Posterior vena cava (tissue), 2 donors: ENCODE measurements around the gene SMTNL2. TPM values are rescaled to one million over a fixed set of nuclear protein-coding genes. Genes with fewer than 3 reads are reported as not detected.

ENCODE experiments used
- DNase-seq: peaks from one replicate; pipeline ENCODE4 v3.0.0-alpha.2; 2020; ENCODE audit warnings: low spot score
- intact Hi-C, 2 donors: fragments of 100-400 bp; cut with DNase I; formaldehyde crosslinking; loops; one replicate each; pipeline versions ENCODE4 v1.14.1 to v1.14.2; 2022 to 2023
- total RNA-seq, 2 donors: library from RNA; stranded (reverse); fragmentation: NEBNext Ultra II Directional; extraction: Animal tissue kit (Norgen Biotek cat#: 25700); gene quantifications; one replicate each; pipeline ENCODE4 v1.2.1, GENCODE V29; 2021
- donor health status: DM: yes; HTN: yes; CAD: no.
- donor health status: DM: yes; HTN: yes; CAD: no.

The SMTNL2 gene
- total RNA-seq, 2 donors from 2014 or later: 2.0 to 3.0 TPM

- DNase-seq: no peak
- intact Hi-C loops: loop anchor here in 1 of 2 donors (5.0 kb wide), 1 partner anchor 116 kb away; no protein-coding TSS in a partner anchor
Observed at GRCh38 chr17:4543557-4544026, 40.7 kb upstream of the SMTNL2 start.

GRCh38 chr17:4544135-4544950, 40.0 kb upstream of the SMTNL2 start:
- intact Hi-C loops: loop anchor here in 1 of 2 donors (5.0 kb wide), 1 partner anchor 117 kb away; no protein-coding TSS in a partner anchor
- no peak for DNase-seq

GRCh38 chr17:4544951-4545216, 39.4 kb upstream of the SMTNL2 start:
- peak; percentile 72 for DNase-seq
- intact Hi-C loops: loop anchor here in 1 of 2 donors (5.0 kb wide), 1 partner anchor 118 kb away; no protein-coding TSS in a partner anchor

- no peak for DNase-seq
- intact Hi-C loops: no loop called here
Observed at GRCh38 chr17:4545217-4545951, 38.9 kb upstream of the SMTNL2 start.

- DNase-seq: no peak
- intact Hi-C loops: no loop called here
Observed at GRCh38 chr17:4547118-4547906, 37.0 kb upstream of the SMTNL2 start.

GRCh38 chr17:4548061-4548461, 36.3 kb upstream of the SMTNL2 start:
- peak; percentile 76 for DNase-seq

GRCh38 chr17:4548721-4549531, 35.4 kb upstream of the SMTNL2 start:
- intact Hi-C loops: no loop called here

More at GRCh38 chr17:4548061-4548461, 36.3 kb upstream of the SMTNL2 start:
- intact Hi-C loops: no loop called here

GRCh38 chr17:4549781-4550533, 34.4 kb upstream of the SMTNL2 start:
- intact Hi-C loops: no loop called here
- DNase-seq: peak; percentile 65

More at GRCh38 chr17:4548721-4549531, 35.4 kb upstream of the SMTNL2 start:
- peak; percentile 62 for DNase-seq

- intact Hi-C loops: no loop called here
- peak; percentile 56 for DNase-seq
Observed at GRCh38 chr17:4550534-4551039, 33.7 kb upstream of the SMTNL2 start.

GRCh38 chr17:4551141-4551540, 33.2 kb upstream of the SMTNL2 start:
- DNase-seq: peak; percentile 58
- intact Hi-C loops: no loop called here

GRCh38 chr17:4551796-4552525, 32.4 kb upstream of the SMTNL2 start:
- intact Hi-C loops: no loop called here
- peak; percentile 70 for DNase-seq

GRCh38 chr17:4553669-4554068, 30.7 kb upstream of the SMTNL2 start:
- intact Hi-C loops: no loop called here
- peak; percentile 48 for DNase-seq

- intact Hi-C loops: no loop called here
- DNase-seq: peak; percentile 40
Observed at GRCh38 chr17:4554441-4554996, 29.8 kb upstream of the SMTNL2 start.

GRCh38 chr17:4554997-4555799, 29.1 kb upstream of the SMTNL2 start, which contains the start of gene MYBBP1A:
Gene MYBBP1A (minus strand): TSS chr17:4555384. CDS start chr17:4555324, 60 bp downstream.
- intact Hi-C loops: no loop called here
- DNase-seq: peak; percentile 99

- intact Hi-C loops: no loop called here
- DNase-seq: peak; percentile 80
Observed at GRCh38 chr17:4555873-4556759, 28.2 kb upstream of the SMTNL2 start.
